Measurements from ENCODE around the gene OLFM1.

DNA sequence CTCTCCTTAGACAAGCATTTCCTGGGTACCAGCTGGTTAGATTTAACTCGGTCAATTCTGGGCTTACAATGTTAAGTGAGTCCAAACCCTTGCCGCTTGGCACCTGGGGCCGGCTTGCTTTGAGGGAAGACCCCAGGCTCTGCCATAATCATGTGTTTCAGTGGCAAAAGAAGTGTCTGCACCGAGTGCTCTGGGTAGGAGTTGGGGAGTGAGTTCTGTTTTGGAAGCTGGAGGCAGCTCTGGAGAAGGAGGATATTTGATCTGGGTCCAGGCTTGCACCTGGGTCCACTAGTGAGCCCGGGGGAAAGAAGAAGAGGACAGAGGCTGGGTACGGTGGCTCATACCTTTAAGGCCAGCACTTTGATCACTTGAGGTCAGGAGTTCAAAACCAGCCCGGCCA, 8.4 kb upstream of the OLFM1 start:
- no peak for TF ChIP-seq CHD2 (IDR thresholded peaks at IDR 0.05; ENCODE audit: low read depth, low read length)
- no peak for TF ChIP-seq ZNF184 (CRISPR knock-in tag; IDR thresholded peaks at IDR 0.05)
- no peak for TF ChIP-seq CHCHD3 (CRISPR knock-in tag; IDR thresholded peaks at IDR 0.05)

Data from K562 (cell line).